ENCODE data around the gene NCK2.

Gene NCK2

GRCh38 chr2:105737980-105738657 is 6.6 kb upstream of the NCK2 start:
- DNase-seq = peak; percentile 69

- DNase-seq = peak; percentile 59
Measured at GRCh38 chr2:105738658-105739241, 6.0 kb upstream of the NCK2 start.

GRCh38 chr2:105739426-105739825 is 5.3 kb upstream of the NCK2 start:
- peak; percentile 39 for DNase-seq

GRCh38 chr2:105739944-105740530 is 4.7 kb upstream of the NCK2 start:
- DNase-seq = no peak

GRCh38 chr2:105741174-105741573 is 3.5 kb upstream of the NCK2 start:
- no peak for DNase-seq

- no peak for DNase-seq
Measured at GRCh38 chr2:105741617-105742016, 3.1 kb upstream of the NCK2 start.

- peak; percentile 76 for DNase-seq
Measured at GRCh38 chr2:105744091-105744908, 412 bp upstream of the NCK2 start.

GRCh38 chr2:105746177-105747080 is 1.7 kb downstream of the NCK2 start:
- peak; percentile 74 for DNase-seq

- DNase-seq = no peak
Measured at GRCh38 chr2:105747254-105747894, 2.7 kb downstream of the NCK2 start.

- DNase-seq = peak; percentile 47
Measured at GRCh38 chr2:105747991-105748390, 3.3 kb downstream of the NCK2 start.

- peak; percentile 55 for DNase-seq
Measured at GRCh38 chr2:105748566-105748965, 3.9 kb downstream of the NCK2 start.

GRCh38 chr2:105749583-105750400 is 5.1 kb downstream of the NCK2 start:
- peak; percentile 39 for DNase-seq

- DNase-seq = no peak
Measured at GRCh38 chr2:105750735-105751134, 6.0 kb downstream of the NCK2 start.

GRCh38 chr2:105751272-105751671 is 6.6 kb downstream of the NCK2 start:
- no peak for DNase-seq

GRCh38 chr2:105752691-105753358 is 8.1 kb downstream of the NCK2 start:
- no peak for DNase-seq

GRCh38 chr2:105753380-105753779 is 8.7 kb downstream of the NCK2 start:
- no peak for DNase-seq

- DNase-seq = peak; percentile 73
Measured at GRCh38 chr2:105754011-105754410, 9.3 kb downstream of the NCK2 start.

GRCh38 chr2:105754994-105755393 is 10.3 kb downstream of the NCK2 start:
- no peak for DNase-seq

- DNase-seq = peak; percentile 66
Measured at GRCh38 chr2:105755895-105756294, 11.2 kb downstream of the NCK2 start.

- no peak for DNase-seq
Measured at GRCh38 chr2:105756435-105756834, 11.7 kb downstream of the NCK2 start.
